GM19324 (cell line): ENCODE results near the gene CADM2.

Source experiments
- ATAC-seq: cut with Tn5 transposase; IDR thresholded peaks from one replicate; pipeline ENCODE4 v1.9.1; 2021; ENCODE audit warnings: mild to moderate bottlenecking, moderate library complexity; ENCODE audit not compliant: unreplicated experiment, low FRiP score

The CADM2 gene

GRCh38 chr3:85176799-85177198, 218.0 kb downstream of the CADM2 start:
- ATAC-seq, result no peak

GRCh38 chr3:85182975-85183752, 224.4 kb downstream of the CADM2 start:
- ATAC-seq, result no peak

- ATAC-seq, result no peak
These were observed 226.7 kb downstream of the CADM2 start for GRCh38 chr3:85185495-85185894.

- ATAC-seq, result no peak
These were observed 230.9 kb downstream of the CADM2 start for GRCh38 chr3:85189731-85190130.

- no peak for ATAC-seq
These were observed 234.8 kb downstream of the CADM2 start for GRCh38 chr3:85193565-85193964.

- ATAC-seq, result no peak
These were observed 249.9 kb downstream of the CADM2 start for GRCh38 chr3:85208650-85209049.

GRCh38 chr3:85210540-85210939, 251.8 kb downstream of the CADM2 start:
- no peak for ATAC-seq

GRCh38 chr3:85228966-85229365, 270.2 kb downstream of the CADM2 start:
- no peak for ATAC-seq

- no peak for ATAC-seq
These were observed 285.3 kb downstream of the CADM2 start for GRCh38 chr3:85244091-85244490.

GRCh38 chr3:85244519-85244918, 285.7 kb downstream of the CADM2 start:
- no peak for ATAC-seq

GRCh38 chr3:85251766-85252165, 293.0 kb downstream of the CADM2 start:
- no peak for ATAC-seq

GRCh38 chr3:85252686-85253085, 293.9 kb downstream of the CADM2 start:
- no peak for ATAC-seq

- ATAC-seq, result no peak
These were observed 295.9 kb downstream of the CADM2 start for GRCh38 chr3:85254738-85255137.

- ATAC-seq, result no peak
These were observed 297.2 kb downstream of the CADM2 start for GRCh38 chr3:85255949-85256348.

- no peak for ATAC-seq
These were observed 299.5 kb downstream of the CADM2 start for GRCh38 chr3:85258326-85258725.

- ATAC-seq, result no peak
These were observed 300.0 kb downstream of the CADM2 start for GRCh38 chr3:85258819-85259218.

GRCh38 chr3:85259748-85260147, 301.0 kb downstream of the CADM2 start:
- ATAC-seq, result no peak

- ATAC-seq, result no peak
These were observed 305.6 kb downstream of the CADM2 start for GRCh38 chr3:85264381-85264780.

GRCh38 chr3:85270488-85270887, 311.7 kb downstream of the CADM2 start:
- ATAC-seq, result no peak

- ATAC-seq, result no peak
These were observed 313.1 kb downstream of the CADM2 start for GRCh38 chr3:85271911-85272310.

- ATAC-seq, result no peak
These were observed 329.5 kb downstream of the CADM2 start for GRCh38 chr3:85288257-85288656.

GRCh38 chr3:85297291-85297690, 338.5 kb downstream of the CADM2 start:
- no peak for ATAC-seq

GRCh38 chr3:85298032-85298431, 339.2 kb downstream of the CADM2 start:
- no peak for ATAC-seq
